Activated CD4-positive, alpha-beta memory T cell treated with anti-CD3 and anti-CD28 coated beads for 36 hours (primary cell): ENCODE measurements around the gene FOXL3. TPM values are rescaled to one million over a fixed set of nuclear protein-coding genes. Genes with fewer than 3 reads are reported as not detected.

Source experiments
- CTCF ChIA-PET: fragments of 350-600 bp; sonication (Branson Sonifier 250); formaldehyde crosslinking; loops from one replicate; lab custom pipeline; 2021; ENCODE audit warnings: antibody characterized with exemption, inconsistent platforms; lab: Charles Lee
- POLR2A ChIA-PET: fragments of 350-600 bp; sonication (Branson Sonifier 250); formaldehyde crosslinking; loops from one replicate; lab custom pipeline; 2021; ENCODE audit warnings: antibody characterized with exemption; lab: Charles Lee
- DNase-seq: peaks from one replicate; pipeline ENCODE4 v3.0.0-alpha.2; 2020
- H3K27ac Mint-ChIP-seq: one replicate; pipeline ENCODE4 v1.8.0; 2021; ENCODE audit warnings: mixed read lengths
- H3K27me3 Mint-ChIP-seq: one replicate; pipeline ENCODE4 v1.8.0; 2021; ENCODE audit warnings: mixed read lengths
- H3K36me3 Mint-ChIP-seq: one replicate; pipeline ENCODE4 v1.8.0; 2021; ENCODE audit warnings: mixed read lengths
- H3K4me1 Mint-ChIP-seq: one replicate; pipeline ENCODE4 v1.8.0; 2021; ENCODE audit warnings: low read depth, mixed read lengths
- H3K4me3 Mint-ChIP-seq: one replicate; pipeline ENCODE4 v1.8.0; 2021; ENCODE audit warnings: mild to moderate bottlenecking, mixed read lengths
- H3K9me3 Mint-ChIP-seq: one replicate; pipeline ENCODE4 v1.8.0; 2021; ENCODE audit warnings: mixed read lengths
- intact Hi-C: fragments of 100-400 bp; cut with micrococcal nuclease; formaldehyde crosslinking; loops from one replicate; pipeline ENCODE4 v1.15.1; 2023
- total RNA-seq, 2 experiments: library from RNA; stranded (reverse); gene quantifications; one replicate each; pipeline ENCODE4 v1.2.3, GENCODE V29; 2021

The FOXL3 gene
- total RNA-seq, 2 experiments from 2014 or later: not detected

DNA sequence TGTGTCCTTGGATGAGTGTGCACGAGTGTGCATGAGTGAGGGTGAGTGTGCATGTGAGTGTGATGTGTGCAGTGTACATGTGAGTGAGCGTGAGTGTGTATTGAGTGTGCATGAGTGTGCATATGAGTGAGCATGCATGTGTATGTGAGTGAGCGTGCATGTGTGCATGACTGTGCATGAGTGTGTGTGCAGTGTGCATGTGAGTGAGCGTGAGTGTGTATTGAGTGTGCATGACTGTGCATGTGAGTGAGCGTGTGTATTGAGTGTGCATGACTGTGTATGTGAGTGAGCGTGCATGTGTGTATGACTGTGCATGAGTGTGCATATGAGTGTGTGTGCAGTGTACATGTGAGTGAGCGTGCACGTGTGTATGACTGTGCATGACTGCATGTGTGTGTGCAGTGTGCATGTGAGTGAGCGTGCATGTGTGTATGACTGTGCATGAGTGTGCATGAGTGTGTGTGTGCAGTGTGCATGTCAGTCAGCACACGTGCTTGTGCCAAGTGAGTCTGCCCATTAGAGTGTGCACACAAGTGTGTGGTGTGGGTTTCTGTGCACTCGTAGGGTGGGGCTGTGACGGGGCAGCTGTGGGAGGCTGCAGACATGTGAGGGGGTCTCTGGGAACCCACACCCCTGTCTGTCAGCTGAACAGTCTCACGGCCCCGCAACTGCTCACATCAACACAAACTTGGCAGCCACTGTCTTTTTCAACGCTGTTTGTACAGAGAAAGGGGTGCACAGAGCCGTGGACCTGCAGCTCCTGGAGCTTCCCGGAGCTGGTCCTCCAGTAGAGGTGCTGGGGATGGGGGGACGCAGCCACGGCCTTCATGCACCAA is 14.8 kb downstream of the FOXL3 start:
- peaks cover 6% of the 10 kb centered on the region for H3K9me3 Mint-ChIP-seq
- H3K27me3 Mint-ChIP-seq: peaks cover 2% of the 10 kb centered on the region
- H3K4me1 Mint-ChIP-seq: no peaks in the 10 kb centered on the region
- CTCF ChIA-PET: no interaction called here
- intact Hi-C loops: no loop called here
- POLR2A ChIA-PET: no interaction called here
- H3K36me3 Mint-ChIP-seq: no peaks in the 10 kb centered on the region
- no peak overlapping the region for H3K27ac Mint-ChIP-seq
- no peak for DNase-seq
- no peak overlapping the region for H3K4me3 Mint-ChIP-seq

- POLR2A ChIA-PET: no interaction called here
- CTCF ChIA-PET: no interaction called here
- Mint-ChIP-seq H3K9me3 (peaks cover 6% of the 10 kb centered on the region), H3K4me3 (no peak overlapping the region), H3K27ac (no peak overlapping the region), H3K36me3 (no peaks in the 10 kb centered on the region), H3K27me3 (peaks cover 2% of the 10 kb centered on the region), H3K4me1 (no peaks in the 10 kb centered on the region)
- intact Hi-C loops: no loop called here
- no peak for DNase-seq
These were observed 15.6 kb downstream of the FOXL3 start for GRCh38 chr7:305410-306151.

DNA sequence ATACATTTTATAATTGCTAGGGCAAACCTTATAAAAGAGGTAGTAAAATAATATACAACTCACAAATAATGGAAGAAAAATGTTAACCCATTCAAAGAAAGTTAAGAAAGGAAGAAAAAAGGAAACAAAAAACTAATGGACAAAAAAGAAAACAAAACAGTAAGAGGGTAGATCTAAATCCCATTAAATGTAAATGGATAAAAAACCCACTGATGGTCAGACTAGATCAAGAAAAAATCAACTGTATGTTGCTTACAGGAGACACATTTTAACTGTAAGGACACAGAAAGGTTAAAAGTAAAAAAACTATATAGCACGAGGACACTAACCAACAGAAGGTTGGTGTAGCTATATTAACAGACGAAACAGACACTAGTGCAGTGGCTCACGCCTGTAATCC is 18.0 kb downstream of the FOXL3 start:
- no peaks in the 10 kb centered on the region for H3K4me1 Mint-ChIP-seq
- CTCF ChIA-PET: interaction anchor here (1.4 kb wide), 1 partner anchor 44 kb away, joined by 3 read pairs; no protein-coding TSS in a partner anchor
- peaks cover 10% of the 10 kb centered on the region for H3K27me3 Mint-ChIP-seq
- intact Hi-C loops: no loop called here
- DNase-seq: no peak
- H3K4me3 Mint-ChIP-seq: no peak overlapping the region
- POLR2A ChIA-PET: no interaction called here
- peaks cover 6% of the 10 kb centered on the region for H3K9me3 Mint-ChIP-seq
- H3K36me3 Mint-ChIP-seq: no peaks in the 10 kb centered on the region
- no peak overlapping the region for H3K27ac Mint-ChIP-seq

GRCh38 chr7:309586-310228 is 19.7 kb downstream of the FOXL3 start:
- H3K27ac Mint-ChIP-seq: no peak overlapping the region

DNA sequence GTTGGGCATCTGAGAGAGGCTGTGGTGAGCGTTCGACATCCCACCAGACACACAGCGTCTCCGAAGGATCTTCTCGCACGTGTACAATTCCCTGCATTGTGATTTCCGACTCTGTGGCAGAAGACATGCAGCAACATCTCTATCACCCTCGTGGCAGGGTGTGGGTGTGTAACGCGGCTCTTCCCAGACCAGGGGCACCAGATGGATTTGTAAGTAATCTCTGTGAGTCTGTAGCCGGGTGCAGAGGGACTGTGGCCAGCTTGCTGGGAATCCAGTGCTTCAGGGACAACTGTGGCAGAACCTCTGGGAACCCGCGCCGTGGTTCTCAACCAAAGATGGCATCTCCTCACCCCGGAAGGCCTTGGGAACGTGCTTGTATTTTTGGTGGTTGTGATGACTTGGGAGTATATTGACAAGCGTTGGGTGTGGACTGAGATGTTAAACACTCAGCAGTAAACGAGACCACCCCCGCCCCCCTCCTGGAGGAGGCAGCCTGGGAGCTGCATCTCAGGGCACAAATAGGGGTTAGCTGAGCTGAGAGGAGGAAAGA is 21.2 kb downstream of the FOXL3 start:
- Mint-ChIP-seq H3K4me1 (no peaks in the 10 kb centered on the region), H3K9me3 (peaks cover 3% of the 10 kb centered on the region), H3K4me3 (no peak overlapping the region), H3K36me3 (no peaks in the 10 kb centered on the region), H3K27me3 (peaks cover 22% of the 10 kb centered on the region), H3K27ac (no peak overlapping the region)
- intact Hi-C loops: no loop called here
- POLR2A ChIA-PET: no interaction called here
- no peak for DNase-seq
- CTCF ChIA-PET: no interaction called here

More at GRCh38 chr7:309586-310228, 19.7 kb downstream of the FOXL3 start:
- H3K36me3 Mint-ChIP-seq: no peaks in the 10 kb centered on the region
- peaks cover 3% of the 10 kb centered on the region for H3K9me3 Mint-ChIP-seq
- ChIA-PET CTCF (no interaction called here), POLR2A (no interaction called here)
- DNase-seq: no peak
- peaks cover 15% of the 10 kb centered on the region for H3K27me3 Mint-ChIP-seq
- H3K4me1 Mint-ChIP-seq: no peaks in the 10 kb centered on the region
- intact Hi-C loops: no loop called here
- no peak overlapping the region for H3K4me3 Mint-ChIP-seq

DNA sequence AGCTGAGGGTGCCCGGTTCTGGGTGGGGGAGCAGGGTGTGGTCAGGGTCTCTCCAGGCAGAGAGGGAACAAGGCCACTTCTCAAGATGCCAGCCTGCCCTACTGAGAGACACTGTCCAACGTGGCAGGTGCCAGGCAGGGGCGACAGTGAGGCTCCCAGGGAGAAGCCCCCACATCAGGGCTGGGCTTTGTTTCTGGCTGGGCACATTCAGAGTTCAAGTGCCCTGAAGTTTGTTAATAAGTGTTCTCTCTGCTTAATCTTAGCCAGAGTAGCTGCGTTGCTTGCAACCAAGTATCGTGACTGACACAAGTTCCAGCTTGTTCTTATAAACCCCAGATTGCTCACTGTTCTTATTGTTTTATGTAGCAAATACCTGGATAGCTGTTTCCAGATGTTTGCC is 21.8 kb downstream of the FOXL3 start:
- ChIA-PET CTCF (no interaction called here), POLR2A (no interaction called here)
- Mint-ChIP-seq H3K4me3 (no peak overlapping the region), H3K4me1 (no peaks in the 10 kb centered on the region), H3K27ac (no peak overlapping the region), H3K9me3 (peaks cover 3% of the 10 kb centered on the region), H3K27me3 (peaks cover 22% of the 10 kb centered on the region), H3K36me3 (no peaks in the 10 kb centered on the region)
- DNase-seq: no peak
- intact Hi-C loops: no loop called here

DNA sequence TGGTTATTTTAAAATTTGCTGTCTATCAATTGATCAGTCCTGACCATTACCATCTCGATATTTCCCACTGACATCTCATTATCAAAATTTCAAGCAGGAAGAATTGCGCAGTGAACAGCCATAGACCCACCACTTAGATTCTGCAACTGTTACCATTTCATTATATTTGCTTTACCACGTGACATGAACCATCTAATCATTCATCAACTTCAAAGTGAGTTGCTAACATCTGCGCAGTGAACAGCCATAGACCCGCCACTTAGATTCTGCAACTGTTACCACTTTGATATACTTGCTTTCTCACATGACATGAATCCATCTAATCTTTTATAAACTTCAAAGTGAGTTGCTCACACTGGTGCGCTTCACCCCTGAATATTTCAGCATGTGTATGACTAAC is 22.5 kb downstream of the FOXL3 start:
- no peaks in the 10 kb centered on the region for H3K36me3 Mint-ChIP-seq
- CTCF ChIA-PET: no interaction called here
- H3K27ac Mint-ChIP-seq: no peak overlapping the region
- no peak for DNase-seq
- H3K9me3 Mint-ChIP-seq: peaks cover 2% of the 10 kb centered on the region
- H3K27me3 Mint-ChIP-seq: peaks cover 27% of the 10 kb centered on the region
- POLR2A ChIA-PET: no interaction called here
- intact Hi-C loops: no loop called here
- no peak overlapping the region for H3K4me3 Mint-ChIP-seq
- no peaks in the 10 kb centered on the region for H3K4me1 Mint-ChIP-seq

DNA sequence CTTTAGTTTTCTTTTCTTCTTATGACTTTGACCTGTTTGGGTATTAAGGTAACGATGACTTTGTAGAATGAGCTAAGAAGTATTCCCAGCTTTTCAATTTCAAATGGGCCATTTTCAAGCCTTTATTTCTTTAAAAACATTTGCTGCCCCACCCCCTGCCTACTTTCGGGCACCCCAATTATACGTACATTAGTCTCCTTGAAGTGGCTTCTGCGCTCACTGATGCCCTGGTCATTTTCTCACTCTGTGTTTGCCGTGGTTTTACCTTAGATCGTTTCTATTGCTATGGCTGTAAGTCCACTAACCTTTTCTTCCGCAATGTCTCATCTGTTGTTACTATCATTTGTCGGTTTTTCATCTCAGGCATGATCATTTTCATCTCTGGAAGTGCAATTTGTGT is 24.9 kb downstream of the FOXL3 start:
- Mint-ChIP-seq H3K4me3 (no peak overlapping the region), H3K36me3 (no peaks in the 10 kb centered on the region), H3K27me3 (peaks cover 46% of the 10 kb centered on the region), H3K4me1 (no peaks in the 10 kb centered on the region), H3K27ac (no peak overlapping the region), H3K9me3 (no peaks in the 10 kb centered on the region)
- no peak for DNase-seq
- CTCF ChIA-PET: interaction anchor here (1.0 kb wide), 1 partner anchor 18 kb away, joined by 3 read pairs; no protein-coding TSS in a partner anchor
- intact Hi-C loops: no loop called here
- POLR2A ChIA-PET: no interaction called here

- H3K9me3 Mint-ChIP-seq: no peaks in the 10 kb centered on the region
- H3K27me3 Mint-ChIP-seq: peaks cover 52% of the 10 kb centered on the region
- CTCF ChIA-PET: no interaction called here
- H3K27ac Mint-ChIP-seq: no peak overlapping the region
- H3K4me3 Mint-ChIP-seq: no peak overlapping the region
- no peaks in the 10 kb centered on the region for H3K4me1 Mint-ChIP-seq
- H3K36me3 Mint-ChIP-seq: no peaks in the 10 kb centered on the region
- intact Hi-C loops: no loop called here
- DNase-seq: no peak
- POLR2A ChIA-PET: no interaction called here
These were observed 25.7 kb downstream of the FOXL3 start for GRCh38 chr7:315516-316265.

- Mint-ChIP-seq H3K36me3 (no peaks in the 10 kb centered on the region), H3K27me3 (peaks cover 47% of the 10 kb centered on the region), H3K4me1 (no peaks in the 10 kb centered on the region), H3K27ac (no peak overlapping the region), H3K4me3 (no peak overlapping the region), H3K9me3 (no peaks in the 10 kb centered on the region)
- DNase-seq: no peak
- CTCF ChIA-PET: interaction anchor here (1.0 to 1.3 kb wide), 4 partner anchors 9 to 556 kb away, joined by 3 read pairs; no protein-coding TSS in a partner anchor
- POLR2A ChIA-PET: interaction anchor here (0.6 kb wide), 1 partner anchor 458 kb away, joined by 3 read pairs; no protein-coding TSS in a partner anchor
- intact Hi-C loops: no loop called here
These were observed 27.9 kb downstream of the FOXL3 start for GRCh38 chr7:317643-318405.

DNA sequence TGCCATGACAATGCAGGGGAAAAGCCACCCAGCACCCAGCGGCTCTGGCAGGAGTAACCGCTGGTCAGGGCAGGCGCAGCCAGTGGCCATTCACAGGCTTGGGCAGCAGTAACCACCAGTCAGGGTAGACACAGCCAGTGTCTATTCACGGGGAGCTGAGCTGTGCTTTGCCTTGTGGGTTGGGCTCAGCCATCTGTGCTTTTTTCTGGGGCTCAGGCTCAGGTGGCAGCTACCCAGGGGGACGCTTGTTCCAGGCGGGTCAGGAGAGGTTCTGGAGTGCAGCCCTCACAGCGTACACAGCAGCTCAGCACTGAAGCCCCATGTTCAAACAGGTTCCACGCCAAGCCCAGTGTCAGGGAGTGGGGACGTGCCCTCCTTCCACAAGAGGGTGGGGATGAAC is 28.5 kb downstream of the FOXL3 start:
- no peak overlapping the region for H3K4me3 Mint-ChIP-seq
- no peaks in the 10 kb centered on the region for H3K36me3 Mint-ChIP-seq
- ChIA-PET CTCF (interaction anchor here (1.1 kb wide), 1 partner anchor 555 kb away, joined by 3 read pairs; no protein-coding TSS in a partner anchor), POLR2A (no interaction called here)
- no peak for DNase-seq
- intact Hi-C loops: no loop called here
- no peaks in the 10 kb centered on the region for H3K9me3 Mint-ChIP-seq
- H3K27ac Mint-ChIP-seq: no peak overlapping the region
- H3K27me3 Mint-ChIP-seq: peaks cover 43% of the 10 kb centered on the region
- no peaks in the 10 kb centered on the region for H3K4me1 Mint-ChIP-seq
